Fibroblast of skin of left quadriceps (primary cell): ENCODE measurements around the gene DPEP1.
"Not testable (repeated sequence)": the region's sequence is repeated elsewhere in the genome, so short reads cannot be mapped to it uniquely, and the experiment has no call there.

Source experiments
- DNase-seq, 2 experiments: peaks; one replicate each; pipeline ENCODE4 v3.0.0-alpha.2; 2013; ENCODE audit warnings: low read depth in 2 of 2

Gene DPEP1

DNA sequence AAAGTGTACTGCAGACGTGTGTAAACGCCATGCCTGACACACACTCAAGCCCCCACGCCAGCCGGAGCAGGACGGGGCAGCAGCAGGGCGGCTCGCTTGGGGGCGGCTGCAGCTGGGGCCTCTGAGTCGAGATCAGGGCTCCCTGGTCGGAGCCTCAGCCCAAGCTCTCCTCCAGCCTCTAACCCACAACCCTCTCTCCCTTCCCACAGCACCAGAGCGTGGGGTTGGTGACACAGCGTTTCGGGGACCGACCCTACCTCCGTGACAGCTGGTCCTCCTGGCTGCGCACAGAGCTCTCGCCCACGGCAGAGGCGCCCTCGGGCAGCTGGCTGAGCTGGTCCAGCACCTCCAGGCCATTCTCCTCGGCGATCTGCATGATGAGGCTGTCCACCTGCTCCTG is 32.8 kb downstream of the DPEP1 start:
- DNase-seq = no peak

DNA sequence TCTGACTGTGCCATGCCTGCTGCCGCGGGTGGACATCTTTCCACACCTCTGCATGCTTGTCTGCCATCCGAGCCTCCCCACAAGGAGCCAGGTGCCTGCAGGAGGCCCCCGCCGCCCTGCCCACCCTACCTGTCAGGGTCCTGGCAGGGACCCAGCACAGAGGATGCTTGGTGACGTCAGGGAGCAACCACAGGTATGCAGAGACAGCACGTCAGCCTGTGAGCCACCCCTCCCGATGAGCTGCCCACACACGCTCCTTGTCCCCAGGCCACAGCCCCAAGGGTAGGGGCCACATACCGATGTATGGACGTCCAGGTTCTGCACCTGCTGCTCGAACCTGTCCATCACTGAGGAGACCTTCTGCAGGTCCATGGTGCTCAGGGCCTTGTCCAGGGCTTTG is 33.5 kb downstream of the DPEP1 start:
- DNase-seq = no peak

DNA sequence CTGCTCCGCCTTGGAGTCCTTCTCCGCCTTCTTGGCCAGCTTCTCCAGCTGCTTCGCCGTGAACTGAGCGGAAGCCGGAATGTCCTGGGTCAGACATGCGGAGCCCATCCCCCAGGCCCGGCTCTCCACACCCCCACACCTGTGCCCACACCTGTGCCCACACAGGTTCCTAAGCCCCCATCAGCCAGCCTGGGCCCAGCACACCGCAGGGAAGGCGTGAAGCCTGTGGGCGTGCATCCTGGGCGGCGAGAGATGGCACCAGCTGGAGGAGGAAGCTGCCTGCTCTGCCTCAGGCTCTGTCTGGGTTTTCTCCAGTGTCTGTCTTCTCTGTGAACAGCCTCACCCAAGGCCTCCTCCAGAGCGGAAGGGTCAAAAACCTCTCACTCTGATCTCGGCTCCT is 38.1 kb downstream of the DPEP1 start:
- DNase-seq = no peak

DNA sequence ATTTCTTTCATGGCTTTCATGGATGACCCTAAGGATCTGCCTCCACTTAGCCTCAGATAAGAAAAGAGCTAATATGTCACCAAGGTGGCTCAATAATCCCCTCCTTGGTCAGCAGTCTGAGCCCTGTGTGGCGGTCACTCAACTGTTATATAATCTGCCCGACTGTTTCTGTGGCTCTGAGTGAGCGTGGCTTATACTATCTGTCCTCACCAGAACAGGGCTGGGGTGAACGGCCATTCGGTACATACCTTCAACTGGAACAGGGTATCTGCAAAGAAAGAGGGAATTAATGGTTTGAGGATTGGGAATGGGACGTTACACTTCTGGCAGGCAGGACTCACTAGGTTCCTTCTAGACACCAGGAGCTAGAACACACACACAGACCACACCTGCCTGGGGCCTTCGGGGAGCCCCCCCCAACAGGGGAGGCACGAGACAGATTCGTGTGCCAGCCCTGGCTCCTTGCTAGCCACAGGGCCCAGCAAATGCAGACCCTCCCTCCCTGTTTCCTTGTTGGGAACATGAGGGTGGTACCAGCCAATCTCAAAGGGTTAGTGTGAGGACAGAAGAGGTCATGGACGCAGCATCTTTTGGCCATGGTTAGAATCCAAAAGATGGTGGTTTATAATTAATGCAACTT is 40.3 kb downstream of the DPEP1 start:
- no peak for DNase-seq

DNA sequence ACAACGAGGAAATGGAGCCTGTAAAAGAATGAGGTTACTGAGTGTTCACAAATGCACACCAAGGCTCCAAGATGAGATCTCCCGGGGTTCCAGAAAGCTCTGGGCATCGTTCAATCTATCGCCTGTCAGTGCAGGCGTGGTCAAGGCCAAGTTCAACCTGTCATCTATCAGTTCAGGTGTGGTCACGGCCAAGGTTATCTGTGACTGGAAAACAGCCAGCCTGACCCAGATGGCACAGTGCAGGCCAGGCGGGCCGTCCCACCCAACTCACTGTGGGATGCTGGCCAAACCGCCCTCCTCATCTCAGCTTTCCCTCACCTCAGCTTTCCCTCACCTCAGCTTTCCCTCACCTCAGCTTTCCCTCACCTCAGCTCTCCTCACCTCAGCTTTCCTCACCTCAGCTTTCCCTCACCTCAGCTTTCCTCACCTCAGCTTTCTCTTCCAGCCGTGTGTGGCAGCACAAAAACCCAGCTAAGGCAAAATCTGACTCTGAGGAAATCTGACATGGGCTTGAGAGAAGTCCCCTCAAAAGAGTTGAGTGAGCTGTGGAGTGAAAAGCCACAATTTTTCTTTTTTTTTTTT is 41.7 kb downstream of the DPEP1 start:
- DNase-seq = no peak

DNA sequence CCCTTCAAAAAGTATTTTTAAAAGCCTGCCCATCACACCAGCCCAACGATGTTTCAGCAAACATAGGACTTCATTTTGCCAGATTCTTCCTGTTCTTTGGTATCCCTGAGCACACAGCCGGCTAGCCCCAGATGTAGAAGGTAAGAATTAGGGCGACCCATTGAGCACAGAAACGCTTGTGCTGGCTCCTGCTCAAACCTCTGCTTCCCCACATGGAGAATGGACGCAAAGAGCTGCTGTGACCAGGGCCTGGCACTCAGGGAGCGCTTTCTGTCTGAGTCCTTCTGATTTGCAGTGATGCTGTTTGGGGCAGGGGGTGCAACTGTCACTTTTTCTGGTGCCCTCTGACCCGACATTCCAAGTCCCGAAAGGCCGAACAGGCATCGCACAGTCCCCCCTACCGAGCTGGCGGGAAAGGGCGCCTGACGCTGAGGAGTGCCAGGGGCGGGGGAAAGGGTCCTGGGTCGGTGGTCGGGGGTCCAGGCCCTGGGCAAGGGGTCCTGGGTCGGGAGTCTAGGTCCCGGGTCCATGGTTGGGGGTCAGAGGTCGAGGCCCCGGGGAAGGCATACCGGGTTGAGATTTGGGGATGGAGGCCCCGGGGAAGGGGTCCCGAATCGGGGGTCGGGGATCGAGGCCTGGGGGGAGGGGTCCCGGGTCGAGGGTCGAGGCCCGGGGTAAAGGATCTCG is 43.1 kb downstream of the DPEP1 start:
- no peak for DNase-seq

DNA sequence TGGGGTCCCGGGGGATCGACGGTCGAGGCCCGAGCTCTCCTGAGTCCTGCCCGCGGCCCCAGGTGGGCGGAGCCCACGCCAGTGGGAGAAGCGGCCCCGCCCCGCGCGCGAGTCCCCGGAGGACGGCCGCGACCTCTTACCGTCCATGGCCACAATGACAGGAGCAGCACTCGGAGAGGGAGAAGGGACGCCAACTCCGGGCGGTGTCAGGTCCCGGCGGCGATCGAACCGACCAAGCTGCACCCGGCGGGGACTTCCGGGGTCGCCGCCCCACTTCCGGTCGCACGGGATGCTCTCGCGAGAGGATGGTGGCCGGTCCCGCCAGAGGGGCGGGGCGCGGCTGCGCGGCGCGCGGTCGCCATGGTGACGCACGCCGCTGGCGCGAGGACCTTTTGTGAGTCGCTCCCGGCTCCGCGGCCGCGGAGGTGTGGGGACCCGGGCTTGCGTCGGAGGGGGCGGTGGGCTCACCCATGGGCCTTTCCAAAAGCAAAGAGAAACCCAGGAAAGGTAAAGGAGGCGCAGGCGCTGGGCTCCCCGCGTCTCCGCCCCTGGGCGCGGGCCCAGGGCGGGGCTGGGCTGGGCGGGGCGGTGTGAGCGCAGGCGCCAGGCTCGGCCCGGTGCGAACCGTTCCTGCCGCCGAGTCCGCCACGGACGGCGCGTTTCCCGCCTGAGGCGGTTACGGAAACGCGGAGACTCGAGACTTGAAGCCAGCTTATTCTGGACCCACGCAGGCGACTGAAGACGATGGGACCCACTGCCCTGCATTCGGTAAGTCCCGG is 44.2 kb downstream of the DPEP1 start, which contains the start of the genes CHMP1A and SPATA33:
Gene CHMP1A (minus strand): TSS at position 267 of the 779 bp plus-strand sequence. CDS start 120 bp downstream, at position 147.
Gene SPATA33 (plus strand): TSS at position 395 of the 779 bp plus-strand sequence. CDS start 76 bp downstream, at position 471.
- DNase-seq = peak; percentile 61 to 69

DNA sequence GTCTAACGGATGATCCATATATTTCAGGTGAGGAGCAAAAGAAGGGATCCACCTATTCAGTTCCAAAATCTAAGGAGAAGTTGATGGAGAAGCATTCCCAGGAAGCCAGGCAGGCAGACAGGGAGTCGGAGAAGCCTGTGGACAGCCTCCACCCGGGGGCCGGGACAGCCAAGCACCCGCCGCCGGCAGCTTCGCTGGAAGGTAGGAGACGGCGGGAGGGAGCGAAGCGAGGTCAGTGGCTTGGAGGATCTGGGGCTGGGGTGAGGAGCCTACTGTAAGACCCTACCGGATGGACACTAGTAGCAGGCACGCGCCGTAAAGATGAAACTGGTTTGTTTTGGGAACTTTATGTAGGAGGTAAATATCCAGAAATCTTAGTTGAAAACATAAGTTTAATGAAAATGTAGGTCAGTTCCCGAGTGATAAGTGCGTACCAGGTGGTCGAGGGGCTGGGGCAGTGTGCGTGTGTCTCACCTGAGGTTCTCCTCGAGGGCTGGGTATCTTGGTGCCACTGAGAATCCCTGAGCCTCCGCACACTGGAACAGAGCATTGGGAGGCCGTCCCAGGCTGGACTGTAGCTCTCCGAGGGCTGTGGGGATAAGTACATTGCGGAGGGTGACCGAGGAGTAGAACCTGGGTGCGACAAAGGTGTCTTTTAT is 44.9 kb downstream of the DPEP1 start:
- no peak for DNase-seq

DNA sequence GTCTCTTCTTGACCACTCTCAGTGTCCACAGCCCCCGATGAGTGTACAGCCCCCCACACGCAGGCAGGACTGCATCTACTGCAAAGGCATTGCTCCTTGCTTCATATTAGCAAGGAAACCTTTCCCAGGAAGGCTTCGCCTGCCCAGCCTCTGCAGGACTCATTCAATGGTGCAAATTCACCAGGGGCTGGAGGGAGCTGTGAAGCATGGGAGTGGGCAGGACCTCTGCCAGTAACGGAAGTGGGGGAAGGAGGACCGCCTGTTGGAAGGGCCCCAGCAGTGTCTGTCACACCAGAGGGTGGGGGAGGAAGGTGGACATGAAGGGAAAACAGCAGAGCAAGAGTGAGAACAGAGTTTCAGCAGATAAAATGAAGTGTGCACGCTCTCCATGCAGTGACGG is 46.7 kb downstream of the DPEP1 start:
- no peak for DNase-seq

DNA sequence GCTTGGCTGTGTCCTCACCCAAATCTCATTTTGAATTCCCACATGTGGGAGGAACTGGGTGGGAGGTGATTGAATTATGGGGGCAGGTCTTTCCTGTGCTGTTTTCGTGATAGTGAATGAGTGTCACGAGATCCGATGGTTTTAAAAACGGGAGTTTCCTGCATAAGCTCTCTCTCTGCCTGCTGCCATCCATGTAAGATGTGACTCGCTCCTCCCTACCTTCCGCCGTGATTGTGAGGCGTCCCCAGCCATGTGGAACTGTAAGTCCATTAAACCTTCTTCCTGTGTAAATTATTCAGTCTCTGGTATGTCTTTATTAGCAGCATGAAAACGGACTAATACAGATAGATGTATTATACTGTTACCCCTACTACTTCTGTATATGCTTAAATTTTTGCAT is 47.8 kb downstream of the DPEP1 start:
- no peak for DNase-seq

DNA sequence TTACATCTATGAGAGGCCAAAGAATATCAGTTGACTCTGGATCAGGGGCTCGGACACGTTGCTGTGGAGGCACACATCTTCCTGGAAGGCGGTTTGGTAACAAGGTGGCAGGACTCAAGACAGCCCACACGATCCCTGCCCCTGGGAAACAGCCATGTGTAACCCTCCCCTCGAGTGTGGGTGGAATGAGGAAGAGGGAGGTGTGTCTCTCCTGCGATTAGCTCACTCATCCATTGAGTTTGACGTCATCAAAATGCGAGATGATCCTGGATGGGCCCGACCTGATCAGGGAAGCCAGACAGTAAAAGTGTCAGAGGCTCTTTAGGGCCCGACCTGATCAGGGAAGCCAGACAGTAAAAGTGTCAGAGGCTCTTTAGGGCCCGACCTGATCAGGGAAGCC is 50.8 kb downstream of the DPEP1 start:
- DNase-seq = not testable (repeated sequence)

DNA sequence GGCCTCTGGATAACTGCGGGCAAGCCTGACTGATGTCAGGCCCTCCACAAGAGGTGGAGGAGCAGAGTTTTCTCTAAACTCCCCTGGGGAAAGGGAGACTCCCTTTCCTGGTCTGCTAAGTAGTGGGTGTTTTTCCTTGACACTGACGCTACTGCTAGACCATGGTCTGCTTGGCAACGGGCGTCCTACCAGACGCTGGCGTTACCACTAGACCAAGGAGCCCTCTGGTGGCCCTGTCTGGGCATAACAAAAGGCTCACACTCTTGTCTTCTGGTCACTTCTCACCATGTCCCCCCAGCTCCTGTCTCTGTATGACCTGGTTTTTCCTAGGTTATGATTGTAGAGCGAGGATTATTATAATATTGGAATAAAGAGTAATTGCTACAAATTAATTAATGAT is 53.6 kb downstream of the DPEP1 start:
- not testable (repeated sequence) for DNase-seq

DNA sequence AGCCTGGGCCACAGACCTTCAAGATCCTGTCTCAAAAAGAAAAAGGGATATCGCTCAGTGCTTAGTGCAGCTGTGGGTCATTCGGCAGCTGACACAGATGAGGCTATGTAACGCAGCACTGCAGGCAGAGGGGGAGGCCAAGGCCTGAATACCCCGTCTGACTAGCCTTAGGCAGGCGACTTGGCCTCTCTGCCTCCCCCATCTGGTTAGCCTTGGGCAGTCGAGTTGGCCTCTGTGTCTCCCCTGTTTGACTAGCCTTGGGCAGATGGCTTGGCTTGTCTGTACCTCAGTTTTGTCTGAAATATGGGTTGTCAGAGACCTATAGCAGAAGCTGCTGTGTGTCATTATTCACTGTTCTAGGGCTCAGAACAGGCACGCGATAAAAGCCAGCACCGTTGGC is 54.2 kb downstream of the DPEP1 start:
- no peak for DNase-seq

DNA sequence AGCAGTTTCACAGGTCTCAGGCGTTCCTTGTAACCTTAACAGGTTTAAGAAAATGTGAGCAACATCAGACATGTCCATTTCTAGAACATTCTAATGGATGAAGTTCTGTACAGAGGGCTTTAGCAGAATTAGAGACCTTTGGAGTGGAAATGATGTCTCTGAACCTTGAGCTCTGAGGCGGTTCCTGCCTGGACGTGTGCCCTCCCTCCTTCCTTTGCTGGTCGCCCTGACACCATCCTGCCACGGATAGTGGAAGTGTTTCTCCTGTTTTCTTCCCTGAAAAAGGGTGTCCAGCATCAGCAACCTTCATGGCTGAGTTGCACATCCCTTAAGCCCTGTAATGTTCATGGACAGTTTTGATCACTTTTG is 55.3 kb downstream of the DPEP1 start:
- no peak for DNase-seq

DNA sequence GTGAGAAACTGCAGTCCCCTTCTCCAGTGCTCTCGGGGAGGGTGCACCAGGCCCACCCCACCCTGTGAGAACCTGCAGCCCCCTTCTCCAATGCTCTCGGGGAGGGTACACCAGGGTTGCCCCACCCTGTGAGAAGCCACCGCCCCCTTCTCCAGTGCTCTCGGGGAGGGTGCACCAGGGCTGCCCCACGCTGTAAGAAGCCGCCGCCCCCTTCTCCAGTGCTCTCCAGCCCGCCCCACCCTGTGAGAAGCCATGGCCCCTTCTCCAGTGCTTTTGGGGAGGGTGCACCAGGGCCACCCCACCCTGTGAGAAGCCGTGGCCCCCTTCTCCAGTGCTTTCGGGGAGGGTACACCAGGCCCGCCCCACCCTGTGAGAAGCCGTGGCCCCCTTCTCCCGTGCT is 56.3 kb downstream of the DPEP1 start:
- DNase-seq = no peak

DNA sequence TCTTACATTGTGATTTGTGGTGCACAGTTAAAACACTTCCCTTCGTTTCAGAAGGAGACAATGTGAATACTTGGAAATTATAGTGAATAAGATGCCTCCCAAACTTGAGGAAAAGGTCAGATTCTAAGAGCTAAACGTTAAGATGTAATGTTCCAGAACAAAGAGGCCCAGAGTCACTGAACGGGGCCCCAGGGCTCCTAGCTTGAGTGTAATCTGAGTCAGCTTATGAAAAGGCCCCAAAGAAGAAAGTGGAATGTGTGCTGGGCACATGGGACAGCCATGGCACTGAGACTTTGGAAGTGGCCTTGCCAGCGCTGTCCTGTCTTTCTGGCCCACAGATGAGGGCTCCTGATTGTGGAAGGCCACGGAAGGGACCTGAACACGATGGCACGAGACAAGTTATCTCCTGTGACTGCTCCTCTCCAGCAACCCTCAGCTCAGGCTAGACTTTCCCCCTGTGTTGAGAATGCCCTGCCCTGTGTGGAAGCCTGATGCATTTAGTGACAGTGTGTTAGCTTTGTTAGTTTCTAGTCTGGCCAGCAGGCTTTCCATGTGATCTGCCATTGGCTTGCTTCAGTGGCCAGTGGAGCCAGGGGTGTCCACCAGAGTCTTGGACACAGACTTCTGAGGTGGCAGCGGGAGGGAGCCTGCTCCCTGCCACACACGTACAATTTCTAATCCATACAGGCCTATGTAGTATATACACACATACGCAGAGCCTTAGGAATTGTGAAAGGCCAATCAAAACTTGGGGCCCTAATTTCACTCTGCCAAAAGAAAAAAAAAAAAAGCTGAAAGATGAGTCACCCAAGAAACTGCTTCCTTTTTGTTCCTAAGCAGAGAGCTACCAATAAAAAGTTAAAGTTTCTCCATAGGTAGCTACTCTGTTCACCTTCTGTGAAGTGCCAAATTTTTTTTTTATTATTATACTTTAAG is 57.3 kb downstream of the DPEP1 start:
- no peak for DNase-seq

DNA sequence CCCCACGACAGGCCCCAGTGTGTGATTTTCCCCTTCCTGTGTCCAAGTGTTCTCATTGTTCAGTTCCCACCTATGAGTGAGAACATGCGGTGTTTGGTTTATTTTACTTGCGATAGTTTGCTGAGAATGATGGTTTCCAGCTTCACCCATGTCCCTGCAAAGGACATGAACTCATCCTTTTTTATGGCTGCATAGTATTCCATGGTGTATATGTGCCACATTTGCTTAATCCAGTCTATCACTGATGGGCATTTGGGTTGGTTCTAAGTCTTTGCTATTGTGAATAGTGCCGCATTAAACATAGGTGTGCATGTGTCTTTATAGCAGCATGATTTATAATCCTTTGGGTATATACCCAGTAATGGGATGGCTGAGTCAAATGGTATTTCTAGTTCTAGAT is 58.1 kb downstream of the DPEP1 start:
- not testable (repeated sequence) for DNase-seq

DNA sequence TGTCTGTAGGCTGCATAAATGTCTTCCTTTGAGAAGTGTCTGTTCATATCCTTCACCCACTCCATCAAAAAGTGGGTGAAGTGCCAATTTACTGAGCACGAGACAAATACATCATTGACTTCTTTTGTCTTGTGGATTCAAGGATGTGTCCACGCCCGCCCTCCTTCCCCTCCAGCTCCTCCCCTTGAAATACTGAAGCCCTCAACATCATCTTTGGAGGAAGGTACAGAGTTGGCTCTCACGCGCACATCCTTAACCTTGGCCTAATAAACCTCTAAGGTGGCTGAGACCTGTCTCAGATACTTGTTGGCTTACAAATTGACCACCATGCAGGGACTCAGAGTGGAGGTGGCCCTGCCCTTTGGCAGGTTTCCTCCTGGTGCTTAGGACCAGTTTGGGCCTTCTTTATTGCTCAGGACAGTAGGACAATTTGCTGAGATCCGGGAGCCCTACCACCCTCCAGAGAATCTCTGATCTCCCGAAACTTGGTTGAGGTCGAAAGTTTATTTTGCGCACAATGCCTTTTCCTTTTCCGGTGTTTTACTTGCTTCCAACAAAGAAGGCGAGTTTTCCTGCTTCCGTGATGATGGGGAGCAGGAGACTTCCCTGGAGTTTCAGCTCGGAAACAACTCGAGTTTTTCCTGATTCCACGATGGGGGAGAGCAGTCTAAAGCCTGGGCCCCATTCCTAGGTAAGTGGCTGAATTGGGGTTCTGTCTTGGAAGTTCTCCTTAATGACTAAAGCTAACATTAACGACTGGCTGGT is 58.9 kb downstream of the DPEP1 start:
- no peak for DNase-seq

DNA sequence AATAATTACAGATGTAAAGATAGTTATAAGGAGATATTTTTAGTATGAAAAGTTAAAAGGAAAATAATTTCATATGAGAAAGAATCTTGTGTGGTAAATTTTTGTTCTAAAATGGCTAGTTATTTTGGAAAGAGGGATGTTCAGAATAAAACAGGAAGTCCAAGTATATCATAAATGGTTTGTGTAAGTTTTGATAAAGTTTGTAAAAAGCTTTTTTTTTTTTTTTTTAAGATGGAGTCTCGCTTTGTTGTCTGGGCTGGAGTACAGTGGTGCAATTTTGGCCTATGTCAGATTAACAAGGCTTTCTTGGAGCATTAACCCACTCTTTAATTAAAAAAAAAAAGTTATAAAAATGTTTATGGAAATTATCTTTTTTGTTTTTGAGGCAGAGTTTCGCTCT is 64.8 kb downstream of the DPEP1 start:
- DNase-seq = no peak

DNA sequence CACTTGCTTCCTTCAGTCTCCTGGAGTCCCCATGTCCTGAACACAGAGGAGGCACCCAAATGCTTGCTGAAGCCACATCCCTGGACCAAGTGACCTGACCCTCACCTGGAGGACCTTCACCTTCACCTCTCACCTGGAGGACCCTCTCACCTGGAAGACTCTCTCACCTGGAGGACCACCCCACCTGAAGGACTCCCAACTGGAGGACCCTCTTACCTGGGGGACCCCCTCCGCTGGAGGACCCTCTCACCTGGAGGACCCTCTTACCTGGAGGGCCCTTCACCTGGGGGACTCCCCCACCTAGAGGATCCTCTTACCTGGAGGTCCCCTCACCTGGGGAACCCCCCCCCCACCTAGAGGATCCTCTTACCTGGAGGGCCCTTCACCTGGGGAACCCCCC is 72.5 kb downstream of the DPEP1 start:
- DNase-seq = no peak
